Measurements from ENCODE around the gene NUAK2.

Gene NUAK2

DNA sequence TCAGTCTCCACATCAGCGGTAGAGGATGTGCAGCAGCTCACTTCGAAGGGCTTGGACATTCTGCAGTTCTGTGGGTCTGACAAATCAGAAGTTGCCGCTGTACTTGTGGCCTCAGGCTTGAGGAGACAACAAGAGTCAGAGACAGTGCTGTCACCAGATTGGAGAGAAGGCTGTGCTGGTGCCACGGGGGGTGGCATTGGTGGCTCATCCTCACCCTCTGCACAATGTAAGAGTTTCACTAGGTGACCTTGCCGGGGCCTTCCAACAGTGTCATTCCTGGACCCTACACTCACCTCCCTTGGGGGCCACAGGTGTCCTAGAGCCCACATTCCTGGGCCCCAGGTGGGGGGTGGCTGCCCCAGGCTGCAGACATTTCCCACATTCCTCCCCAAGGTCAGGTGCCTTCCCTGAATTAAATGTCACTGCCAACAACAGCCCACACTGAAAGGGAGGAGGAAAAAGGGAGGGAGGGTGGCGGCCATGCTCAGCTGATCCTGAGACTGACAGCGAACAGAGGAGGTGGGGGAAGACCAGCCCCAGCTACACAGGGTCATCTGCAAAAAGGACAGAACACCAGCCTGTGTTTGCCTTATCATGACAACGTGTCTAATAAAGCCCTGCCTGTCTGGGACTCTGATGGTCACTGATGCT lies 47.4 kb downstream of the NUAK2 start:
- DNase-seq (ENCODE audit: low spot score) = no peak

DNA sequence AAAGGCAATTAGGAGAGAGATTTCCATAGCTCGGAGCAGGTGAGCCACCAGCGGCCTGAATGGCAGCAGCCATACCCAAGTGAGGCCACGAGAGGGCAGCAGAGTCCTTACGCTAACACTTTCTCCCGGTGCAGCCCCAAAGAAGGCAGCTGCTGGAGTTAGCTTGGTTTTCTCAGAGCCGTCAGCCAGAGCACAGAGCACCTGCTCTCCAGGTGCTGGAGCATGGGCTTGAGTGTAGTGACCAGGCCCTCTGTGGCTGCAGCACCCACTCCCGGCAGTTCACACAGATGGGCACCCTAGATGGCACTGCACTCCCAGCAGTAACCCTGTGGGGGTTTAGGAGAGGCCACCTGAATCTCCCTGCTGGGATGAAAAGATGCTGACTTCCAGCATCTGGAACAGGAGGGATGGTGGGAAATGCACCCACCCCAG lies 48.0 kb downstream of the NUAK2 start:
- peak; percentile 90 for DNase-seq (ENCODE audit: low spot score)

DNA sequence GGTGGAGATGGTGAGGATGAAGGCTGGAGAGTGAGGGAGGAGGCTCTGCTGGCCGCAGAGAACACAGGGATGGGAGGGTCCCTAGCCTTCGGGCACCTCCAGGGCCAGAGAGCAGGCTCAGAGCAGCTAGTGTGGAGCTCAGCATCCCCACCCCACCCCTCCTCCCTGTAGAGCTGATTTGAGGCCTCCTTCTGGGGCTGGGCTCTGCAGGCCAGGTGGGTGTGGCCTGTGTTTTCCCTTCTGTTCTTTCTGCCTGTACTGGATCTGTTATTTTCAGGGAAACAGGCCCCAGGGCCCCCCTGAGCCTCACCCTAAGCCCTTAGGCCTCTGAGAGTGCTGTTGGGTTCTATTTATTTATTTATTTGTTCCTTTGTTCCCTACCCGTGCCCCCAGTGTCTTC lies 49.0 kb downstream of the NUAK2 start:
- no peak for DNase-seq (ENCODE audit: low spot score)

DNA sequence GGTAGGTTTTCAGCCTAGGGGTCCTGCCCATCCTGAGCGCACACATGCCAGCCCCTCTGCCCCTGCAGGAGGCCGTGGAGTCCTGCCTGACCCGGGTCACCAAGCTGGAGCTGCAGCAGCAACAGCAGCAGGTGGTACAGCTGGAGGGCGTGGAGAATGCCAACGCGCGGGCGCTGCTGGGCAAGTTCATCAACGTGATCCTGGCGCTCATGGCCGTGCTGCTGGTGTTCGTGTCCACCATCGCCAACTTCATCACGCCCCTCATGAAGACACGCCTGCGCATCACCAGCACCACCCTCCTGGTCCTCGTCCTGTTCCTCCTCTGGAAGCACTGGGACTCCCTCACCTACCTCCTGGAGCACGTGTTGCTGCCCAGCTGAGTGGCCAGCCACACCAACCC lies 49.8 kb downstream of the NUAK2 start:
- DNase-seq (ENCODE audit: low spot score) = no peak

DNA sequence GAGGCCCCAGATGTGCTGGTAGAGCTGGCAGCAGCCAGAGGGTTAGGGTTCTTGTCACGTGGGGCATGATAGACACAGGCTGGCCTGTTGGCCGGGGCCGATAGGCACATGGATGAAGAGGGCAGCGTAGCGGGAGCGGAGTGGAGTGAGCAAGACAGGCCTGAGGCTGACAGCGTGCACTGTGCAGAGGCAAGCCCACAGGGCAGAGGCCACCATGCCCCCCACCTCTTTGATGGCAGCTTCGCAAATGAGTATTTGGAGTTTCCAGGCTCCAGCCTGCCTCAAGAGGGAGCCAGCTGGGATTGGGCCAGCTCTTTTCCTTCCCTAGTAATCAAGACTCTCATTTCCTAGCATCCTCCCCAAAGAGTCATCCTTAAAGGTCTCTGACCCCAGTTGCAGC lies 50.3 kb downstream of the NUAK2 start:
- peak; percentile 66 for DNase-seq (ENCODE audit: low spot score)

DNA sequence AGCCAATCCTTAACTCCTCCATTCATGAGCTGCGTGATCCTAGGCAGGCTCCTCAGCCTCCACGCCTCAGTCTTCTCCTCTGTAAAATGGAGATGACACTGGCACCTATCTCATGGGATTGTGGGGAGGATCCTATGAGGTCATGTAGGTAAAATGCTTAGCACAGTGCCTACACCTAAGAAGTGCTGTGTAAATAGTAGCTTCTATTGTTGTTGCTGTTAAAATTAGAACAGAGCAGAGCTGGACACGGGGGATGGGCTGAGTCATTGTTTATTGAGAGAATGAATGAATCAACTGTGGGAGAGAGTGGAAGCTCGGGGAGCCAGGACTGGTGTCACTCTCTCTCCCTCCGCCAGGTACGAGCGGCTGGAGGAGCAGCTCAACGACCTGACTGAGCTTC lies 50.8 kb downstream of the NUAK2 start:
- DNase-seq (ENCODE audit: low spot score) = no peak

DNA sequence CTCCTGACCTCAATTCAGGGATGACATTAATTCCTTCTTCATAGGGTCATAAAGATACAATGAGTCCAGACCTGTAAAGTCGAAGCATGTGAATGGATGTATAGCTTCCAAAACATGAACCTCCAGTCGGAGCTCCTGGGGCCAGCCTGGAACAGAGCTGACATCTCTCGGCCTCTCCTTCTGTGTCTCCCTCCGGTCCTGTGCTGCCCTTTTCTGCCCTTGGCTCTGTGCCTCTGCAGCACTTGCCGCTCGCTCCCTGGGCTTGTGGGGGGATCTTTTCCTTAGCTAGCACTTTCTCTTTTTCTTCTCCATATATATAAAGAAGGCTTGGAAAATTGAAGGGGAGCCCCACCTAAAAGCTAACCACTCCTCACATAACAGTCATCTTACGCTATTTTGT lies 51.3 kb downstream of the NUAK2 start:
- DNase-seq (ENCODE audit: low spot score) = no peak

DNA sequence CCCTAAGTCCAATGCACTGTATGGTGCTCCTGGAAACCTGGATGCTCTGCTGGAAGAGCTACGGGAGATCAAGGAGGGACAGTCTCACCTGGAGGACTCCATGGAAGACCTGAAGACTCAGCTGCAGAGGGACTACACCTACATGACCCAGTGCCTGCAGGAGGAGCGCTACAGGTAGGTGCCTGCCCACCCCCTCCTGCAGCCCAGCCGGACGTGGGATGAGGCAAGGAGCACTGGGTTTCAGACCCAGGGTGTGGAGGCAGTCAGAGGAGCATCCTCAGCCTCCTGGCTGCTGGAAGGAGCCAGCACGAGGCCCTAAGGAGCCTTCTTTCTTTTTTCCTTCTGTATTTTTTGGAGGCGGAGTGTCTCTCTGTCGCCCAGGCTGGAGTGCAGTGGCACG lies 51.8 kb downstream of the NUAK2 start:
- DNase-seq (ENCODE audit: low spot score) = no peak

DNA sequence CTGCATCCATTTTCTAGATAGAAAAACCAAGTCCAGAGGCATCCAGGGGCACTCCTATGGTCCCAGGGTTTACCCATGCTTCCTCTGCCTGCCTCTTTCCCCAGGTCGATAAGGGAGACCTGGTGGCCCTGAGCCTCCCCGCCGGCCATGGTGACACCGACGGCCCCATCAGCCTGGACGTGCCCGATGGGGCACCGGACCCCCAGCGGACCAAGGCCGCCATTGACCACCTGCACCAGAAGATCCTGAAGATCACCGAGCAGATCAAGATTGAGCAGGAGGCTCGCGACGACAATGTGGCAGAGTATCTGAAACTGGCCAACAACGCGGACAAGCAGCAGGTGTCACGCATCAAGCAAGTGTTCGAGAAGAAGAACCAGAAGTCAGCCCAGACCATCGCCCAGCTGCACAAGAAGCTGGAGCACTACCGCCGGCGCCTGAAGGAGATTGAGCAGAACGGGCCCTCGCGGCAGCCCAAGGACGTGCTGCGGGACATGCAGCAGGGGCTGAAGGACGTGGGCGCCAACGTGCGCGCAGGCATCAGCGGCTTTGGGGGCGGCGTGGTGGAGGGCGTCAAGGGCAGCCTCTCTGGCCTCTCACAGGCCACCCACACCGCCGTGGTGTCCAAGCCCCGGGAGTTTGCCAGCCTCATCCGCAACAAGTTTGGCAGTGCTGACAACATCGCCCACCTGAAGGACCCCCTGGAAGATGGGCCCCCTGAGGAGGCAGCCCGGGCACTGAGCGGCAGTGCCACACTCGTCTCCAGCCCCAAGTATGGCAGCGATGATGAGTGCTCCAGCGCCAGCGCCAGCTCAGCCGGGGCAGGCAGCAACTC lies 52.5 kb downstream of the NUAK2 start:
- DNase-seq (ENCODE audit: low spot score) = no peak

DNA sequence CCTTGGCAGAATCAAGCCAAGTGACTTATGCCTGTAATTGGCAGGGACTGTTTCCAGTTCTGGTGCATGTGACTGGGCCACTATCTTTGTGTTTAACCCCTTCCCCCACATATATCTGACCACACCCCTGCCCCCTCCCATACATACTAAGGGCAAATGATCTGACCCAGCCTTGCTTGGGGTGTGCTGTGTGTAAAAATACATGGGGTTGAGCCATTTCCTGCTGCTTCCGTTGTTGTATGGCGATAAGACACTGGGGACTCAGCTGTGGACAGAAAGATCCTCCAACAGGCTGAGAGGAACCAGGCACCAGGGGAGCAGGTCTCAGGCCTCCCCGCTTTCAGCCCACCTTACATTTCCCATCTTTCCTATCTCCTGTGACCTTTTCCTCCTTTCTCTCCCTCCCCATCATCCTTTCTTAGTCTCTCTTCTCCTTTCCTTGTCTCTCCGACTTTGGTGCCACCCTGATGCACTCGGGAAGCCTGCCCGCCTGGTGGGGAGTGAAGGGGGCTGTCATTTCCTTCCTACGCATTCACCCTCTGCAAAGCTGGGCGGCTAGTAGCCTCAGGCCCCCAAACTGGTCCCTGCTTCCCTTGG lies 54.1 kb downstream of the NUAK2 start:
- DNase-seq (ENCODE audit: low spot score) = no peak

DNA sequence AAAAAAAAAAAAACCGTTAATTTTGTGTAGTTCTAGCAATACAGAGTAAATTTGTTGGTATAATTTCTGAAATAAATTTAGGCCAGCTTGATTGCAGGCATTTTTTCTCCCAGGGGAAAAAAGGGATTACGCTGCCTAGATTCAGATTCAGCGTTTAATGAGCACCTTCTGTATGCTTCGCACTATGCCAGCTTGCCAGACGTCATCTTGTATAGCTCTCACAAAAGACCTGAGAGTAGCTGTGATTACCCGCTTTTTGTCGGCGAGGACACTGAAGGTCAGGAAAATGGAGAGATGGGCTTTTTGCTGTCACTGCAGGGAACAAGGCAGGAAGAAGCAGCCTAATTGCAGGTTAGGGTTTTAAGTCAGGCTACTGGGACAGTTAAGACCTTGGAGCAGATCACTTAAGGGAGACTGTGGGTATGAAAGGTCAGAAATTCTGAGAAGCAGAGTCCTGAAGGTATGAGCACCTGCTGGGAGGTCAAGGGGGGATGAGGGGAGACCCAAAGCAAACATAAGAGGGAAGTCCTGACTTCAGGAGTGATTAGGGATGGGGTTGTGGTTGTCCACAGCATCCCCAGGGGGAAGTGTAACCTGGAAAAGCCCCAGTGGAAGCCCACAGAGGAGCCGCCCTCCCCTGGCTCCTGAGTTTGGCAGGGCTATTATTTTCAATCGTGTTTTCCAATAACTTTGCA lies 54.8 kb downstream of the NUAK2 start:
- DNase-seq (ENCODE audit: low spot score) = no peak

DNA sequence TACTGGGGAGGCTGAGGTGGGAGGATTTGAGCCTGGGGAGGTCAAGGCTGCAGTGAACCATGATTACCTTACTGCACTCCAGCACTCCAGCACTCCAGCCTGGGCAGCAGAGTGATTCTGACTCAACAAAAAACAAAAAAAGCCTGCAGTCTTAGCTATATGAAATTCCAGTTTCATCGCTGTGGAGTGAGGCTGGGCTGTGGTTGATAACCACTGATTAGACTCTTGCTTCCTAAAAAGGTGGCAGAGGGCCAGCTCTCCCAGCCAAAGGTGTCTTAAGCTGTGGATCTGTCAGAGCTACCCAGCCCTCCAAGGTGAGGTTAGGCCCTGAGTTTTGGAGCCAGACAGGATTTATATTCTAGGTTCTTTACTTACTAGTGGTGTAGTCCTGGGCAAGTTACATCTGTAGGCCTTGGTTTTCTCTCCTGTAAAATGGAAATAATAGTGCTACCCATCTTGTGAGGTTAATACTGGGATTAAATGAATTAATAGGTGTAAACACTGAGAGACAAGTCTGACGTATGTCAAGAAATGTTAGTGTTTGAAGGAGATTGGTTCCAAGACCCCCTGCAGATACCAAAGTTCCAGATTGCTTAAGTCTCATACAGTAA lies 57.9 kb downstream of the NUAK2 start:
- DNase-seq (ENCODE audit: low spot score) = no peak

DNA sequence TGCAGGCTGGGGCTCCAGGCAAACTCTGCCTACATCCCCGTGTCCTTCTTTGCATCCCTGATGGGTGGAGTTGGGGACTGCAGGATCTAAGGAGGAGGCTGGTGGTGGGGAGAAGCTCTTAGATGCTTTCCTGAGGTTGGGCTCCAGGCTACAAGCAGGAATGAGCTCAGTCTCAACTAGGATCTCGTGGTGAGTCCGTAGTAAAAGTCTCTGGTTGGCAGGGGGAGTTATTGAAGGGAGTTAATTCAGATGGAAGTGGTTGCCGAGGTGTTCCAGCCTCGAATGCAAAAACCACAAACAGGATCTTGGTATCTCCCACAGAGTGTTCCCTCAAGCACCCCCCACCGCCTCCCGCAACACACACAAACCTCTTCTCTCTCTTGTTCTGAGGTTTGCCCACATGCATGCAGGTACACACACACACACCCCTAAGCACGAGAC lies 58.8 kb downstream of the NUAK2 start:
- DNase-seq (ENCODE audit: low spot score) = no peak

DNA sequence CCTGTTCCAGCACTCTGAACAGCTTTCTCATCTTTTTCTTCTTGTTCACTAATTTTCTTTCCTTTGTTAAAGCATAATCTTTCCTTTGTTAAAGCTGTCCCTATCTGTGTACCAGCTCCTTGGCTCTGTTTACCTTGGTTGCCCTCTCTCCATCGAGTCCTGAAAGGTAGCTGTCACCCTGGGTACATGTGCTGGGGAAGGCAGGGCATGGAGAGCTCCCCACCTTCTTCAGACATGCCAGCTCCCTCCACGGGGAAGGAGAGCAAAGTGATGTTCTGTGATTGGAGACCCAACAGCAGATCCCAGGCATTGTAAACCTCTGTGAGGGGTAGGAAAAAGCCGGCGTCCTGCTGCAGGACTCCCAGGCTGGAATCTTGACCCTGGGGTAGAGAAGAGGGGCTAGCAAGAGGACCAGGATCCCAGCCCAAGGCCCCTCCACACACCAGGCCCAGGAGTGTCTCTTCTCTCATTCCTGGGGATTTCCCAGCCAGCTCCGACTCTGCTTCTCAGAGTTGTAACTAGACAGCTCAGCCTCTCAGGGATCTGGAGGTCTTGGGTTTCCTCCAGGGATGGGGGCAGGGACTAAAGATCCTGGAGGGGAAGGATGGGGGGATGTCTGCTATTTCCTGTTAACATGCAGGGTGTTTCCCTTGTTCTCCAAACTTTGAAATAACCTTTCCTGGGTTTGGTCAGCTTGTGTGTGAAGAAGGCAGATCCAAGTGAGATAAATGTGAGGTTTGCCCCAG lies 59.4 kb downstream of the NUAK2 start:
- DNase-seq (ENCODE audit: low spot score) = no peak

DNA sequence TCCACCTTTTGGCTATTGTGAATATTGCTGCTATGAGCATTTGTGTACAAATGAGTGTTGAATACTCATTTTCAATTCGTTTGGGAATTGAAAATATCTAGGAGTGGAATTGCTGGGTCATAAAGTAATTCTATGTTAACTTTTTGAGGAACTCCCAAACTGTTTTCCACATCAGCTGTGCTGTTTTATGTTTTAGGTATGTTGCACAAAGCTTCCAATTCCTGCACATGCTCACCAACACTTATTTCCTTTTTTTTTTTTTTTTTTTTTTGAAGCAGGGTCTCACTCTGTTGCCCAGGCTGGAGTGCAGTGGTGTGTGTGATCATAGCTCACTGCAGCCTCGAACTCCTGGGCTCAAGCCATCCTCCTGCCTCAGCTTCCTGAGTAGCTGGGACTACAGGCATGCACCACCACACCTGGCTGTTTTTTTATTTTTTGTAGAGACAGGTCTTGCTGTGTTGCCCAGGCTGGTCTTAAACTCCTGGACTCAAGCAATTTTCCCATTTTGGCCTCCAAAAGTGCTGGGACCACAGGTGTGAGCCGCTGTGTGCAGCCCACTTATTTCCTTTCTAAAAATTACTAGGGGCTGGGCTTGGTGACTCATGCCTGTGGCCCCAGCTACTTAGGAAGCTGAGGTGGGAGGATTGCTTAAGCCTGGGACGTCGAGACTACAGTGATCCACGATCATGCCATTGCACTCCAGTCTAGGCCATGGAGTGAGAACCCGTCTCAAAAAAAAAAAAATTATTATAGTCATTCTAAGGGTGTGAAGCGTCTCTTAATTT lies 60.4 kb downstream of the NUAK2 start:
- DNase-seq (ENCODE audit: low spot score) = no peak

DNA sequence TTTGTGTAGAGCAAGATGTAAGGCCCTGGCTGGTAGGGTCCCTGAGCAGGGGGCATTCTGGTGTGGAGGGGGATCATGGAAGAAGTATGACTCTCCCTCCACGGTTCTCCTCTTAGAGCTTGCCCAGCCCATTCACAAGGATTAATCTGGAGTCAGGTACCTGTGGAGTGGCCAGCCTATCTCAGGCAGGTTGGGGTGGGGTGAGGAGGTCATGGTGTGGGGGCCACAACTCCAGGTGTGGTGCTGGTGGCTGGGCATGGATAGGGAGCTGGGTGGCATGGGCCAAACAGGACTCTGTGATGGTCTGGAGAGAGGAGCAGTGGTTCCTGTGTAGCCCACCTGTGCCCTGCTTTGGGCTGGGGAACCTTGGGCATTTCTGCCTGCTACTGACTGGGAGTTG lies 61.5 kb downstream of the NUAK2 start:
- no peak for DNase-seq (ENCODE audit: low spot score)

DNA sequence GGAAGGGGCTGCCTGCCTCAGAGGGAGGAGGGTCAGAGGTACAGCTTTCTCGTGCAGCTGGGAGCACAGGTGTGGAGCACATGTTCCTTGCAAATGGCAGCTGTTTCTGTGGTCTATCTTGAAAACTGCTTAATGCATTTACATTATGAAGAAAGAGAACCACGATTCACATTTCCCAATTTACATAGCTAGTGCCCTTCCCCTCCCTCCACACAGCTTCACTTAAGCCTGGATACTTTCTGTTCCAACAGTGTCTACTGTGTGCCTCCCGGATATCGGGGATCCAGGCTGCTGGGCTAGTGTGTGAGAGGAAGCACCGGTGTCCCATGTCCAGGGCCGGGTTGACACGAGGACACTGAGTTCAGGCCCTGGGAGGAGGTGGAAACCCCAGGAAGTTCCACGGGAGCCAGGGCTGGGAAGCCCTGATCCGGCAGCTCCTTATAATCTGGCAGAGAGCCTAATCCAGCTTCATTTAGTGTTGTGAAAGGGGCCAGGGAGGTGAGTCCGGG lies 62.2 kb downstream of the NUAK2 start:
- DNase-seq (ENCODE audit: low spot score) = no peak

DNA sequence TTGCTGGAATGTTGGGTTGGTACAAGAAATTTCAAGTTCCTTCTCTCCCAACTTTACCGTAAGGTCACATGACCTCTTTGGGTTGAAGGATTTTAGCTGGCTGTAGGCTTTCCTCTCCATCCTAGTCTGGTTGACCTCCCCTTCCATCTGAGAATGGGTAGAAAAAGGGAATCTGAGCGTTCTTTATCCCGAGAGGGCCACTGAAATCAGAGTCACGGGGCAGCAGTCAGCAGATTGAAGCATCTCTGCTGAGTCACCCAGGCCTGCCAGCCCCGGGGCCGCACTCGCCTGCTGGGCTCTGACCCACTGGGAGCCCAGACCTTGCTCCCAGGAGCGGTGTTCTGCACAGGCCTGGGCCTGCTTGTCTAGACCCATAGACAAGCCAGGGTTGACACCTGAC lies 62.8 kb downstream of the NUAK2 start:
- DNase-seq (ENCODE audit: low spot score) = peak; percentile 72

DNA sequence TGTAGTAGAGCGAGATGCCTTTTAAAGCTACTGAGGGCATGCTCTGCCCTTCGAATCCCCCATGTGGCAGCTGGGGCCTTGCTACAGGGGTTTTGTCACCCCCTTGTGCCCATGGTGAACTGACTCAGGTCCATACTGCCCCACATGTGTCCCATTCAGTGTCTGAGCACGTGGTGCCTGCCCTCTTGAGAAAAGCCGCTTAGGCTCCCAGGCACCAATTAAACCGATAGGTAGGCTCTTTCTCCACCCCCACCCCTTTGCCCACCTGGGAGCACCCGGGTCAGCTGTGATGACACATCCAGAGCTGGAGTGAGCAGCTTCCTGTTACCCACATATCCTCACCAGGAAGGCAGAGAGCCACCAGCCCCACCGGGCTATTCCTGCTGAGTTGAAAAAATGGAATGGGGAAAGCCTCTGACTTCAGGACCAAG lies 63.3 kb downstream of the NUAK2 start:
- peak; percentile 34 for DNase-seq (ENCODE audit: low spot score)

DNA sequence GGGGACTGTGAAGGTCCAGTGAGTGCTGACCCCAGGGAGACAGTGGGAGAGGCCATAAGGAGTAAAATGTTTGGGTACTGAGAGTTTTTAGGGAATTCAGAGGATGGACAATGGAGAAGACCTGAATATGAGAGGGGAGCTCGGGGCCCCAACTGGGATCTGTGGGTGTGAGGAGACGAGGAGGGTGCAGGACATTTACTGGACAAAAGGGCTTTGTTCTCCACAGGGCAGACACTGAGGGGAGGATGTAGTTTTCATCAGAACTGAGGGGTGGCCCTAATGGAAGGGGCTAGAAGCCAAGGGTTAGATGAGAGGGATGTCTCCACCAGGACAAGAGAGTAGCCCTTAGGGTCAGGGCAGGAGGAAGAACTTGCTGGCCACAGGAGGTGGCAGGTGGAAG lies 63.8 kb downstream of the NUAK2 start:
- DNase-seq (ENCODE audit: low spot score) = no peak

Measured in AG08395 (cell line).